GM06990 (cell line): Measurements from ENCODE around the gene EIF2A.
"Not testable (repeated sequence)": the region's sequence is repeated elsewhere in the genome, so short reads cannot be mapped to it uniquely, and the experiment has no call there.

Experiments
- DNase-seq: peaks from one replicate; pipeline ENCODE4 v3.0.0-alpha.2; 2011; ENCODE audit not compliant: insufficient read length; ENCODE audit errors: extremely low read depth
- H3K27me3 ChIP-seq: replicated peaks from 2 replicates; pipeline ENCODE4 v1.6.0; 2011; ENCODE audit warnings: low read length; ENCODE audit not compliant: control insufficient read depth, insufficient read depth
- H3K36me3 ChIP-seq: 2 replicates; pipeline ENCODE4 v1.5.1; 2011; ENCODE audit warnings: low read length; ENCODE audit not compliant: control insufficient read depth, insufficient read depth
- H3K4me3 ChIP-seq: replicated peaks from 2 replicates; pipeline ENCODE4 v1.5.1; 2011; ENCODE audit warnings: low read depth, mild to moderate bottlenecking, control low read depth, low read length
- CTCF ChIP-seq: IDR thresholded peaks from 2 replicates; pipeline ENCODE4 v1.5.1; 2011; ENCODE audit warnings: low read length, control low read depth, mild to moderate bottlenecking, inconsistent platforms; ENCODE audit not compliant: insufficient read depth, poor library complexity, severe bottlenecking

Gene EIF2A

GRCh38 chr3:150597646-150598045, 51.1 kb downstream of the EIF2A start:
- no peak overlapping the region for H3K4me3 ChIP-seq
- no peak for DNase-seq
- no peak for TF ChIP-seq CTCF

GRCh38 chr3:150599611-150600297, 53.2 kb downstream of the EIF2A start:
- DNase-seq = no peak
- no peak for TF ChIP-seq CTCF
- Histone ChIP-seq H3K4me3 (peak overlapping the region; percentile 50), H3K27me3 (no peaks in the 10 kb centered on the region), H3K36me3 (no peaks in the 10 kb centered on the region)

More at GRCh38 chr3:150597646-150598045, 51.1 kb downstream of the EIF2A start:
- no peaks in the 10 kb centered on the region for H3K27me3 ChIP-seq
- H3K36me3 ChIP-seq = no peaks in the 10 kb centered on the region

GRCh38 chr3:150600647-150601530, 54.3 kb downstream of the EIF2A start:
- not testable (repeated sequence) for DNase-seq, H3K27me3 ChIP-seq, H3K36me3 ChIP-seq
- peak overlapping the region; percentile 50 for H3K4me3 ChIP-seq

GRCh38 chr3:150602426-150603152, 56.0 kb downstream of the EIF2A start:
- Histone ChIP-seq H3K4me3 (peak overlapping the region; percentile 89), H3K27me3 (no peaks in the 10 kb centered on the region), H3K36me3 (no peaks in the 10 kb centered on the region)
- TF ChIP-seq CTCF = no peak
- DNase-seq = no peak

GRCh38 chr3:150603153-150603979, 56.8 kb downstream of the EIF2A start, which contains the start of gene SELENOT:
Gene SELENOT, plus strand, starts transcription at chr3:150603321. Its CDS starts 42 bp downstream, at chr3:150603363.
- DNase-seq = peak; percentile 100
- H3K4me3 ChIP-seq = peak within 1 kb of the TSS; percentile 89
- H3K36me3 ChIP-seq = no peaks in the 10 kb centered on the region
- H3K27me3 ChIP-seq = no peaks in the 10 kb centered on the region
- TF ChIP-seq CTCF = peak; percentile 15
